HCT116 (cell line): Measurements from ENCODE around the gene BARD1.

Source experiments
- EZH2 ChIP-seq: fragments of 200-600 bp; sonication (generic); IDR thresholded peaks from 2 replicates; pipeline ENCODE4 v1.6.1; 2017; ENCODE audit warnings: antibody characterized with exemption, mixed run types
- MAX ChIP-seq: IDR thresholded peaks from 2 replicates; pipeline ENCODE4 v1.6.1; 2012
- SP1 ChIP-seq: IDR thresholded peaks from 2 replicates; pipeline ENCODE4 v1.6.1; 2012; ENCODE audit warnings: low read depth
- TF ChIP-seq, protein P1 (sequence below), 3 experiments: fragments of 200-600 bp in 1 of 3; sonication (generic) in 1 of 3; IDR thresholded peaks in 2 of 3; conservative IDR thresholded peaks in 1 of 3; 2 replicates each; pipeline ENCODE4 v1.5.1; 2012 to 2017; ENCODE audit warnings: low read depth in 2 of 3, low read length in 2 of 3, antibody characterized with exemption in 1 of 3, borderline replicate concordance in 1 of 3, control low read depth in 1 of 3, mild to moderate bottlenecking in 1 of 3, mixed read lengths in 1 of 3, mixed run types in 1 of 3, moderate library complexity in 1 of 3; ENCODE audit not compliant: insufficient read depth in 1 of 3

- TF ChIP-seq SP1 (no peak), EZH2 (no peak), MAX (no peak)
- TF ChIP-seq, protein P1, sequence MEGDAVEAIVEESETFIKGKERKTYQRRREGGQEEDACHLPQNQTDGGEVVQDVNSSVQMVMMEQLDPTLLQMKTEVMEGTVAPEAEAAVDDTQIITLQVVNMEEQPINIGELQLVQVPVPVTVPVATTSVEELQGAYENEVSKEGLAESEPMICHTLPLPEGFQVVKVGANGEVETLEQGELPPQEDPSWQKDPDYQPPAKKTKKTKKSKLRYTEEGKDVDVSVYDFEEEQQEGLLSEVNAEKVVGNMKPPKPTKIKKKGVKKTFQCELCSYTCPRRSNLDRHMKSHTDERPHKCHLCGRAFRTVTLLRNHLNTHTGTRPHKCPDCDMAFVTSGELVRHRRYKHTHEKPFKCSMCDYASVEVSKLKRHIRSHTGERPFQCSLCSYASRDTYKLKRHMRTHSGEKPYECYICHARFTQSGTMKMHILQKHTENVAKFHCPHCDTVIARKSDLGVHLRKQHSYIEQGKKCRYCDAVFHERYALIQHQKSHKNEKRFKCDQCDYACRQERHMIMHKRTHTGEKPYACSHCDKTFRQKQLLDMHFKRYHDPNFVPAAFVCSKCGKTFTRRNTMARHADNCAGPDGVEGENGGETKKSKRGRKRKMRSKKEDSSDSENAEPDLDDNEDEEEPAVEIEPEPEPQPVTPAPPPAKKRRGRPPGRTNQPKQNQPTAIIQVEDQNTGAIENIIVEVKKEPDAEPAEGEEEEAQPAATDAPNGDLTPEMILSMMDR (IDR thresholded peaks at IDR 0.05 in 2 of 3, conservative IDR thresholded peaks at IDR 0.05 in 1 of 3; ENCODE audit: borderline replicate concordance in 1 of 3, insufficient read depth in 1 of 3, low read depth in 2 of 3, low read length in 2 of 3), result no peak
Observed at GRCh38 chr2:214679736-214680135, 129.7 kb downstream of the BARD1 start.
